K562 (cell line): ENCODE measurements around the gene HSD11B1L. TPM values are rescaled to one million over a fixed set of nuclear protein-coding genes. Genes with fewer than 3 reads are reported as not detected.

ENCODE experiments used
- ATAC-seq: fragments of 200-7000 bp; cut with Tn5 transposase; 3 replicates; pipeline ENCODE4 v1.9.1; 2020; ENCODE audit warnings: moderate library complexity
- BruUV-seq: library from RNA; stranded (reverse); fragments of 400-500 nt; replicated peaks from 2 replicates; lab custom pipeline; 2021; lab: Mats Ljungman, UMichigan
- CTCF ChIA-PET: fragments of 300-600 bp; formaldehyde crosslinking; extraction: SDS; loops from one replicate; lab custom pipeline; 2021; ENCODE audit warnings: low intra/inter-chr PET ratio; lab: Yijun Ruan, JAX
- POLR2A ChIA-PET: fragments of 300-600, 350-650 bp; sonication (Branson Sonifier 250); formaldehyde crosslinking; extraction: SDS; loops from one replicate; lab custom pipeline; 2021; ENCODE audit warnings: antibody characterized with exemption, inconsistent platforms; lab: Yijun Ruan, JAX
- DNase-seq, 4 experiments: peaks; one replicate each; pipeline versions ENCODE4 v3.0.0 to v3.0.0-alpha.2; 2011 to 2018; ENCODE audit warnings: low spot score in 3 of 4, mixed read lengths in 3 of 4; ENCODE audit errors: extremely low read depth in 1 of 4
- FAIRE-seq: peaks from 2 replicates; lab custom pipeline; 2011; peaks lifted over from hg19 to GRCh38; lab: Jason Lieb, UNC
- H2AFZ ChIP-seq: 2 replicates; pipeline ENCODE4 v1.6.0; 2011; ENCODE audit warnings: low read depth, low read length, control low read depth, inconsistent platforms
- H3K27ac ChIP-seq: fragments of 200-600 bp; 3 replicates; pipeline ENCODE4 v1.8.0; 2011; ENCODE audit warnings: low read depth, mild to moderate bottlenecking, control low read depth, inconsistent platforms, low read length, moderate library complexity, mixed read lengths; ENCODE audit errors: extremely low read depth
- H3K27me3 ChIP-seq, 2 experiments: fragments of 300-600 bp in 1 of 2; 2 replicates in 1 of 2; 3 replicates in 1 of 2; pipeline versions ENCODE4 v1.6.0 to v1.8.0; 2011; ENCODE audit warnings: inconsistent platforms in 2 of 2, low read length in 2 of 2, mild to moderate bottlenecking in 1 of 2, mixed read lengths in 1 of 2, moderate library complexity in 1 of 2; ENCODE audit not compliant: control insufficient read depth in 2 of 2, insufficient read depth in 2 of 2
- H3K36me3 ChIP-seq: fragments of 300-600 bp; 3 replicates; pipeline ENCODE4 v1.8.0; 2011; ENCODE audit warnings: mild to moderate bottlenecking, low read length, inconsistent platforms; ENCODE audit not compliant: control insufficient read depth, insufficient read depth
- H3K4me1 ChIP-seq, 2 experiments: fragments of 200-600 bp in 1 of 2; replicated peaks in 1 of 2; 2 replicates in 1 of 2; 3 replicates in 1 of 2; pipeline versions ENCODE4 v1.5.1 to v1.8.0; 2011; ENCODE audit warnings: inconsistent platforms in 2 of 2, low read length in 2 of 2, mild to moderate bottlenecking in 1 of 2, mixed read lengths in 1 of 2, moderate library complexity in 1 of 2; ENCODE audit not compliant: control insufficient read depth in 2 of 2, insufficient read depth in 2 of 2
- H3K4me2 ChIP-seq: 2 replicates; pipeline ENCODE4 v1.6.1; 2011; ENCODE audit warnings: low read length, control low read depth, inconsistent platforms, mixed read lengths; ENCODE audit not compliant: insufficient read depth
- H3K4me3 ChIP-seq: fragments of 200-600 bp; sonication (generic), shearing (Covaris generic); 2 replicates; pipeline ENCODE4 v1.5.1; 2016; ENCODE audit warnings: control low read depth, inconsistent platforms
- H3K79me2 ChIP-seq: fragments of 200-600 bp; 3 replicates; pipeline ENCODE4 v1.8.0; 2011; ENCODE audit warnings: low read length, inconsistent platforms; ENCODE audit not compliant: control insufficient read depth, insufficient read depth
- H3K9ac ChIP-seq, 2 experiments: 2 replicates each; pipeline versions ENCODE4 v1.6.0 to v1.6.1; 2011; ENCODE audit warnings: low read depth in 2 of 2, low read length in 2 of 2, control low read depth in 1 of 2, inconsistent platforms in 1 of 2, mild to moderate bottlenecking in 1 of 2, mixed read lengths in 1 of 2; ENCODE audit not compliant: insufficient read depth in 1 of 2
- H3K9me1 ChIP-seq: one replicate; pipeline ENCODE4 v1.6.0; 2011; ENCODE audit warnings: inconsistent platforms, mild to moderate bottlenecking, low read length, moderate library complexity; ENCODE audit not compliant: control insufficient read depth, insufficient read depth
- H3K9me3 ChIP-seq: replicated peaks from 2 replicates; pipeline ENCODE4 v1.5.1; 2011; ENCODE audit warnings: low read depth, low read length, inconsistent platforms; ENCODE audit not compliant: control insufficient read depth, insufficient read depth
- H4K20me1 ChIP-seq: replicated peaks from 2 replicates; pipeline ENCODE4 v1.6.1; 2011; ENCODE audit warnings: low read length, inconsistent platforms, mixed read lengths; ENCODE audit not compliant: control insufficient read depth, insufficient read depth
- CBFA2T3 ChIP-seq: fragments of 450-650 bp; IDR thresholded peaks from 2 replicates; pipeline ENCODE4 v1.6.1; 2017
- ESRRB ChIP-seq: fragments of 250-450 bp; sonication (Bioruptor Pico); IDR thresholded peaks from 2 replicates; pipeline ENCODE4 v1.5.0; 2020; ENCODE audit warnings: mild to moderate bottlenecking, moderate library complexity, borderline replicate concordance
- HDGF ChIP-seq: fragments of 450-650 bp; IDR thresholded peaks from 2 replicates; pipeline ENCODE4 v1.6.1; 2016
- HMGXB4 ChIP-seq: sonication (generic); formaldehyde crosslinking; IDR thresholded peaks from 2 replicates; pipeline ENCODE4 v1.8.1; 2023; ENCODE audit warnings: mild to moderate bottlenecking, missing genetic modification reagents
- HNRNPUL1 ChIP-seq: fragments of 200-400 bp; formaldehyde crosslinking; IDR thresholded peaks from 2 replicates; pipeline ENCODE4 v1.6.1; 2017; ENCODE audit warnings: low read length
- MCM2 ChIP-seq: fragments of 450-650 bp; IDR thresholded peaks from 2 replicates; pipeline ENCODE4 v1.6.1; 2017; ENCODE audit warnings: low read depth, mild to moderate bottlenecking
- NFRKB ChIP-seq: fragments of 450-650 bp; IDR thresholded peaks from 2 replicates; pipeline ENCODE4 v1.6.1; 2016; ENCODE audit warnings: low read depth
- PML ChIP-seq: IDR thresholded peaks from 2 replicates; pipeline ENCODE4 v1.6.1; 2012; ENCODE audit warnings: low read length, inconsistent platforms
- POLR2G ChIP-seq: fragments of 200-400 bp; formaldehyde crosslinking; IDR thresholded peaks from 2 replicates; pipeline ENCODE4 v1.6.1; 2017; ENCODE audit warnings: low read depth, mild to moderate bottlenecking, antibody characterized with exemption, low read length, moderate library complexity
- SMARCE1 ChIP-seq: fragments of 450-650 bp; IDR thresholded peaks from 2 replicates; pipeline ENCODE4 v1.7.1; 2016; ENCODE audit warnings: mild to moderate bottlenecking
- XRCC4 ChIP-seq: IDR thresholded peaks from one replicate; pipeline ENCODE4 v1.6.1; 2011; ENCODE audit not compliant: insufficient read depth, insufficient read length; ENCODE audit errors: extremely low read depth
- ZNF12 ChIP-seq: sonication (generic); formaldehyde crosslinking; IDR thresholded peaks from 2 replicates; pipeline ENCODE4 v1.4.0; 2020; ENCODE audit warnings: mild to moderate bottlenecking, missing genetic modification reagents
- ZNF445 ChIP-seq: fragments of 250-450 bp; sonication (Bioruptor Pico); IDR thresholded peaks from 2 replicates; pipeline ENCODE4 v1.4.0; 2020; ENCODE audit warnings: low read depth, mild to moderate bottlenecking, moderate library complexity
- ZNF695 ChIP-seq: fragments of 450-650 bp; formaldehyde crosslinking; IDR thresholded peaks from 2 replicates; pipeline ENCODE4 v1.4.0; 2020; ENCODE audit warnings: mild to moderate bottlenecking, moderate library complexity
- WGBS: fragments of 100-300 bp; shearing (Covaris generic); methylation state at CpG from one replicate; pipeline ENCODE4 v1.1.6; 2016; ENCODE audit warnings: low coverage, mixed read lengths; ENCODE audit not compliant: insufficient coverage; ENCODE audit errors: missing lambda C conversion rate; 5-methylcytosine and 5-hydroxymethylcytosine counted together
- in situ Hi-C: fragments of 300-500 bp; cut with MboI; formaldehyde crosslinking; loops from 4 replicates; pipeline ENCODE4 v1.15.0; 2018; ENCODE audit warnings: inconsistent platforms, mixed read lengths
- intact Hi-C: fragments of 100-400 bp; cut with micrococcal nuclease; formaldehyde crosslinking; loops from 2 replicates; pipeline ENCODE4 v1.14.2; 2022
- polyA plus RNA-seq, 8 experiments: library from polyadenylated mRNA; depleted of rRNA in 4 of 8; stranded (reverse) in 5 of 8; unstranded in 3 of 8; fragments of >200 nt; fragmentation: Nextera tagmentation in 2 of 8; fragmentation: Illumina TruSeq in 1 of 8; extraction: Ambion mirVana in 2 of 8; extraction: Trizol in 1 of 8; gene quantifications; 2 replicates each; pipeline versions ENCODE4 v1.2.1 to v1.2.3, GENCODE V29; 2011 to 2014; ENCODE audit warnings: inconsistent platforms in 1 of 8, missing spikeins in 1 of 8
- total RNA-seq, 7 experiments: library from RNA; depleted of rRNA in 6 of 7; stranded (reverse); fragments of >200 nt in 6 of 7; fragmentation: Illumina TruSeq in 2 of 7; extraction: Trizol in 2 of 7; gene quantifications; 2 replicates each; pipeline versions ENCODE4 v1.2.1 to v1.2.3, GENCODE V29; 2011 to 2021; ENCODE audit warnings: low replicate concordance in 1 of 7
- TF ChIP-seq, protein P1 (sequence below): sonication (generic); formaldehyde crosslinking; IDR thresholded peaks from 2 replicates; pipeline ENCODE4 v1.4.0; 2020; ENCODE audit warnings: mild to moderate bottlenecking, missing genetic modification reagents

HSD11B1L gene
- total and polyA plus RNA-seq, 9 of the 15 experiments (the other 6 are each of a cell fraction or from before 2014, with no cell fraction given) = 0.31 to 7.7 (median 2.3) TPM

GRCh38 chr19:5676772-5677105, 4.1 kb upstream of the HSD11B1L start:
- ChIA-PET POLR2A (interaction anchor here (0.6 to 2.8 kb wide), 5 partner anchors 9 to 34 kb away, joined by 3 to 9 read pairs (median 3); partner anchors contain the start of gene RPL36), CTCF (no interaction called here)
- intact Hi-C loops (no loop called here), in situ Hi-C loops (no loop called here)
- Histone ChIP-seq H3K4me2 (no peak overlapping the region), H2AFZ (no peak overlapping the region), H3K9ac (peak overlapping the region in 1 of 2 experiments; percentile 22; a peak in 1 of 4 replicates), H3K27ac (no peak overlapping the region), H3K27me3 (no peaks in the 10 kb centered on the region), H3K36me3 (peaks cover 19% of the 10 kb centered on the region; the same call in 2 of the 3 replicates), H3K9me3 (no peaks in the 10 kb centered on the region), H3K4me1 (peaks cover 19 to 58% of the 10 kb centered on the region in 2 experiments), H3K9me1 (no peaks in the 10 kb centered on the region), H4K20me1 (peaks cover 4% of the 10 kb centered on the region; the same call in 1 of the 2 replicates), H3K79me2 (peaks cover 12% of the 10 kb centered on the region), H3K4me3 (no peak overlapping the region)
- ATAC-seq = no peak
- TF ChIP-seq NFRKB (no peak), POLR2G (peak; percentile 51; the same call in 1 of the 2 replicates), XRCC4 (no peak), ZNF695 (CRISPR knock-in tag) (no peak)
- no peak for FAIRE-seq
- 79% methylated on average over 10 of the region's 13 CpGs for WGBS
- no TSS peak for BruUV-seq
- no peak for DNase-seq

GRCh38 chr19:5677136-5677535, 3.7 kb upstream of the HSD11B1L start:
- Histone ChIP-seq H3K4me1 (peaks cover 21 to 62% of the 10 kb centered on the region in 2 experiments), H4K20me1 (peaks cover 6% of the 10 kb centered on the region; the same call in 1 of the 2 replicates), H3K9me3 (no peaks in the 10 kb centered on the region), H3K79me2 (peaks cover 12% of the 10 kb centered on the region), H2AFZ (no peak overlapping the region), H3K9me1 (no peaks in the 10 kb centered on the region), H3K4me3 (no peak overlapping the region), H3K4me2 (no peak overlapping the region), H3K9ac (peak overlapping the region in 1 of 2 experiments; percentile 22; a peak in 1 of 4 replicates), H3K36me3 (peaks cover 17% of the 10 kb centered on the region; the same call in 2 of the 3 replicates), H3K27ac (no peak overlapping the region), H3K27me3 (no peaks in the 10 kb centered on the region)
- no peak for ATAC-seq
- no peak for DNase-seq
- no peak for FAIRE-seq
- 86% methylated on average over 10 of the region's 10 CpGs for WGBS
- no TSS peak for BruUV-seq
- CTCF ChIA-PET = no interaction called here
- POLR2A ChIA-PET = interaction anchor here (1.0 to 2.8 kb wide), 3 partner anchors 12 to 34 kb away, joined by 3 to 9 read pairs (median 4); partner anchors contain the start of gene RPL36
- in situ Hi-C loops = no loop called here
- intact Hi-C loops = no loop called here
- no peak for TF ChIP-seq ZNF12
- TF ChIP-seq, protein P1, sequence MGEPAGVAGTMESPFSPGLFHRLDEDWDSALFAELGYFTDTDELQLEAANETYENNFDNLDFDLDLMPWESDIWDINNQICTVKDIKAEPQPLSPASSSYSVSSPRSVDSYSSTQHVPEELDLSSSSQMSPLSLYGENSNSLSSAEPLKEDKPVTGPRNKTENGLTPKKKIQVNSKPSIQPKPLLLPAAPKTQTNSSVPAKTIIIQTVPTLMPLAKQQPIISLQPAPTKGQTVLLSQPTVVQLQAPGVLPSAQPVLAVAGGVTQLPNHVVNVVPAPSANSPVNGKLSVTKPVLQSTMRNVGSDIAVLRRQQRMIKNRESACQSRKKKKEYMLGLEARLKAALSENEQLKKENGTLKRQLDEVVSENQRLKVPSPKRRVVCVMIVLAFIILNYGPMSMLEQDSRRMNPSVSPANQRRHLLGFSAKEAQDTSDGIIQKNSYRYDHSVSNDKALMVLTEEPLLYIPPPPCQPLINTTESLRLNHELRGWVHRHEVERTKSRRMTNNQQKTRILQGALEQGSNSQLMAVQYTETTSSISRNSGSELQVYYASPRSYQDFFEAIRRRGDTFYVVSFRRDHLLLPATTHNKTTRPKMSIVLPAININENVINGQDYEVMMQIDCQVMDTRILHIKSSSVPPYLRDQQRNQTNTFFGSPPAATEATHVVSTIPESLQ (CRISPR knock-in tag) = no peak
- no peak for TF ChIP-seq HNRNPUL1
- no peak for TF ChIP-seq SMARCE1
- TF ChIP-seq MCM2 = no peak
- no peak for TF ChIP-seq PML
- TF ChIP-seq HDGF = no peak
- TF ChIP-seq HMGXB4 (CRISPR knock-in tag) = no peak
- TF ChIP-seq CBFA2T3 = no peak
- TF ChIP-seq ESRRB (CRISPR knock-in tag) = no peak
- TF ChIP-seq ZNF445 (CRISPR knock-in tag) = no peak
